Muscle layer of colon (tissue), 2 donors: ENCODE measurements around the gene DEPP1.

Experiments used
- H3K27ac ChIP-seq: one replicate; pipeline ENCODE4 v1.7.0; 2013; ENCODE audit warnings: low read depth, mild to moderate bottlenecking, low read length, moderate library complexity
- H3K27me3 ChIP-seq, 2 donors: one replicate each; pipeline ENCODE4 v1.7.0; 2013; ENCODE audit warnings: low read length in 2 of 2, mild to moderate bottlenecking in 2 of 2; ENCODE audit not compliant: insufficient read depth in 2 of 2, control insufficient read depth in 1 of 2
- H3K36me3 ChIP-seq: one replicate; pipeline ENCODE4 v1.7.0; 2013; ENCODE audit warnings: mild to moderate bottlenecking, low read length; ENCODE audit not compliant: insufficient read depth
- H3K4me1 ChIP-seq: one replicate; pipeline ENCODE4 v1.7.0; 2013; ENCODE audit warnings: mild to moderate bottlenecking, low read length; ENCODE audit not compliant: insufficient read depth
- H3K4me3 ChIP-seq, 2 donors: one replicate each; pipeline ENCODE4 v1.7.0; 2013; ENCODE audit warnings: low read length in 2 of 2, low read depth in 1 of 2, mild to moderate bottlenecking in 1 of 2, moderate library complexity in 1 of 2
- H3K9ac ChIP-seq: one replicate; pipeline ENCODE4 v1.7.0; 2013; ENCODE audit warnings: low read length
- H3K9me3 ChIP-seq: one replicate; pipeline ENCODE4 v1.7.0; 2013; ENCODE audit warnings: mild to moderate bottlenecking, low read length
- donor health status: abdominal sarcoma.
- donor health status: Adenocarcinoma of cecum.

Gene DEPP1

DNA sequence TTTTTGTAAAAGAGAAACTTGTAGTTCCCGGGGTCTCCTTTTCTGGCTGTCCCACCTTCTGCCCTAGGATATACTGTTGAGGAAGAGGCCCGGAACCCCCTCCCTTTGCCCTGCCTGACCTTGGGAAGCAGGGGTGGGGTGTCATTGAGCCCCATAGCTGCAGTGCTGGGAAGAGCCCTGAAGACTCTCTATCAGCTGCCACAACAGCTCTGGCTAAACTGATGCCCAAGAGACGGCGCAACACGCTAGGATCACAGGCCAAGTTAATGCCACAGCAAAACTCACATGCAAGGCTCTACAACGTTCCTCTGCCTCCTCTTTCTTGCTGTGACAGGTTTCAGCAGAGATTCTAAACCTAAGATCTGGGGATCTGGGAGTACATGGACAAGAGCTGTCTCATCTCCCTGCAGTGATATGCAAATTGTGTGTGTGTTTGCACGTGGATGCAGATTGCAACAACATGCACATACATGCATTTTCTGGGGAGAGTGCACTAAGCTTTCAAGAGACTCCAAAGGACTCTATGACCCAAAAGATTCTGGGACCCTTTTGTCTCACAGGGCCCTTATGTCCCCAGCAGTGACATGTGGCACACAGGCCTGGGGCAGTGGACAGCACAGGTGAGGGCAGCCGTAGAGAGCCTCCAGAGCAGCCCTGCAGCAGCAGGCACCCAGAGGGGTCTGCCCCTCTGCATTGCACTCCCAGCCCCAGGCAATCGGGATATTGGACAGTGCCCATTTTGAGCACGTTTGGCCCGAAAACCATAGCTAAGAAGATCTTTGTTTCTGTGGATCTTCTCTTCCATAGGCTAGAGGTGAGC is 16.5 kb downstream of the DEPP1 start:
- H3K9ac ChIP-seq, result no peak overlapping the region
- H3K9me3 ChIP-seq, result no peaks in the 10 kb centered on the region
- H3K27ac ChIP-seq, result no peak overlapping the region
- no peaks in the 10 kb centered on the region for H3K36me3 ChIP-seq
- peaks cover 60% of the 10 kb centered on the region for H3K4me1 ChIP-seq
- no peak overlapping the region for H3K4me3 ChIP-seq
- H3K27me3 ChIP-seq, result no peaks in the 10 kb centered on the region

DNA sequence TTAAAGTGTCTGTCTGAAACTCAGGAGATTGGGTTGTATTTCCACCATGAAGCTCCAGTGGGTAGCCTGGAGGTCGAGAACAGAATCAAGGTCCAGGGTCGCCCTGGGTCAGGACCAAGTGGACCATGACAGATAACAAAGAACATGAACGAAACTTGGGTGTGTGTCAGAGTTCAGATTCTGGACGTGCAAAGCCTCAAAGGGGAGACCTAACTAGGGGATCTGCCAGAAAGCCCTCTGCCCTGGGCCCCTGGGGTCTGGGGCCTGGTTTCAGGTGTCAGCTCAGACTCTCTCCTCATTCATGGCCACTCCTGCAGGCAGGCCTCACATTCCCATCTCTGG is 17.4 kb downstream of the DEPP1 start:
- no peak overlapping the region for H3K27ac ChIP-seq
- H3K9me3 ChIP-seq, result no peaks in the 10 kb centered on the region
- peaks cover 5% of the 10 kb centered on the region for H3K36me3 ChIP-seq
- H3K27me3 ChIP-seq, result no peaks in the 10 kb centered on the region
- peak overlapping the region in 1 of 2 donors; percentile 75 for H3K4me3 ChIP-seq
- peaks cover 53% of the 10 kb centered on the region for H3K4me1 ChIP-seq
- no peak overlapping the region for H3K9ac ChIP-seq

DNA sequence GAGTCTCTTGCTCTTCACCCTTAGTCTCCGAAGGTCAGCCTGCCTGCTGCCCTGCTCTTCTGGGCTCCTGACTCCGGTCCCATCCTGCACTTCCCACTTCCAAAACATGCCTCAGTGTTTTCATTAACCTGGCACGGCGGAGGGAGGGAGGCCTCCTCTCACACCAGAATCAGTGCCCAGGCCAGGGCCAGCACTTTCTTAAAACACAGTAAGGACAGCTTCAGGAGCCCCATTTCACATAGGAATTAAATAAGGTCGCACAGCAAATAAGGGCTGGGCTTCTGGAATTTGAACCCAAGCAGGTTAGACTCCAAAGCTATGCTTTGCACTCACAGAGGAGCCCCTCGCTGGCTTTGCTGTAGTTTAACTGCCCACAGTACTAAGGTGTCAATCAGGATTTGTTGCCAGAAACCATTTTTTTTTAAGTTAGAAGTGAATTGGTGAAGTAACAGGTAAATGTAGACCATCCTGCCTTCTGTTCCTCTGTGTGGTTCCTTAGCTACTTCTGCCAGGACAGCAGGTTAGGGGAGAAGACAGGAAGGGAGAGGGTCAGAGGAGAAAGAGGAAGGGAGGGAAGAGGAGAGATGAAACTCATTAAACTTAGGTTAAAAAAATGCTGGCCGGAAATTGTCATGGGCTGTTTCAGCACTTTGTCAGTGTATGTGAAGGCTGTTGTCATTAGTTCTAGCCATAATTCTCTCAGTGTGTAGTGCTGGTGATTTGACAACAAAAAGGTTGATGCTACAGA is 18.0 kb downstream of the DEPP1 start:
- Histone ChIP-seq H3K27me3 (no peaks in the 10 kb centered on the region), H3K4me3 (peak overlapping the region in 1 of 2 donors; percentile 75), H3K9me3 (no peaks in the 10 kb centered on the region), H3K36me3 (peaks cover 9% of the 10 kb centered on the region), H3K4me1 (peaks cover 51% of the 10 kb centered on the region), H3K9ac (peak overlapping the region; percentile 3), H3K27ac (peak overlapping the region; percentile 66)

DNA sequence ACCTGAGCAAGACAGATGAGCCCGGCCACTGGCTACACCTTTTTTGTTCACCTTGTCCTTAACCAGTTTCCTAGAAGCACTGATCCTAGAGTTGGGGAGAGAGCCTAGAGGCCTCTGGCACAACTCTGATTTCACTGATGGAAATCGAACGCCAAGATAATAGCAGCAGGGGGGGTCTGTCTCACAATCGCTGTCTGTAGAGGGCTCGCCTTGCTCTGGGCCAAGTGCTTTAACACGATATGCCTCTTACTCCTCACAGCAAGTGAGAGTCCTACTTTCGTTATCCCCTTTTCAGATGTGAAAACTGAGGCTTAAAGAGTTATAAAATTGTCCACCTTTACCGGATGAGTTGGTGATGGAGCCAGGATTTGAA is 18.5 kb downstream of the DEPP1 start:
- peaks cover 51% of the 10 kb centered on the region for H3K4me1 ChIP-seq
- H3K4me3 ChIP-seq, result peak overlapping the region; percentile 75 to 81
- no peaks in the 10 kb centered on the region for H3K9me3 ChIP-seq
- peak overlapping the region; percentile 3 for H3K9ac ChIP-seq
- H3K27me3 ChIP-seq, result no peaks in the 10 kb centered on the region
- H3K36me3 ChIP-seq, result peaks cover 9% of the 10 kb centered on the region
- peak overlapping the region; percentile 66 for H3K27ac ChIP-seq

DNA sequence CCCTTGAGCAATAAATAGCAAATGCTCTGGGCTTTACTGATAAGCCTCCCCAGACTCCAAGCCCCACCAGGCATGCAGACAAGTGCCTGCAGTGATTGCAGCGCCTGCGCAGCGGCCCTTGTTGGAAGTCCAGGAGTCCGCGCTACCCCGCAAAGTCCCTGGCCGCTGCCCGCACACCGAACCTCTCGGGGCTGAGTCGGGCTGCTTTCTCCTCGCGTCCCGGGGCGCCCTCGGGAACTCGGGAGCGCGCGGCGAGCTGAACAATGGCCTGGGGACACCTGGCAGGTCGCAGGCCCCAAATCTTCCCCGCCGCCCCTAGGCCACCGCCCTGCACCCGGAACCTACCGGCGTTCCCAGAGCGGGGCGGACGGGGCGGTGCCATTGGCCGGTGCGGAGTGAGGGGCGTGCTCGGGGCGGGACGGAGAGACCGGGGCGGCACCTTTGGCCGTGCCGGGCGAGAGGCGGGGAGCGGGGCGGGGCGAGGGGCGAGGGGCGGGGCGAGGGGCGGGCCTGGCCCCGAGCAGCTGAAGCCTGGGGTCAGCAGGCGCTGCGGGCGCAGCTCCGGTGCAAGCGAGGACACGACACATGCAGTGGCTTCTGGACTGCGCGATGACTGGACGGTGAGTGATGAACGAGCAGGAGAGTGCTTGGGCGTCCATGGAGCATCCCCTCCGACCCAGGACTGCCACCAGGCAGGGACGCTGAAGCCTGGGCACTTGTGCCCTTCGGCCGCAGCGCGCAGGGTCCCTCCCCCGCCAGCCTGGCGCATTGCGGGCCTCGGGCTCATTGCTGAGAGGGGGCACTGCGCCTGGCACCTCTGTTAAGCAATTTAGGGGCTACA is 19.1 kb downstream of the DEPP1 start, which contains the start of gene RASSF4:
RASSF4 (plus strand) TSS at position 556 of the 841 bp plus-strand sequence. CDS start 10,401 bp downstream, outside the sequence.
- peaks cover 46% of the 10 kb centered on the region for H3K4me1 ChIP-seq
- H3K27me3 ChIP-seq, result no peaks in the 10 kb centered on the region
- peak within 1 kb of the TSS; percentile 96 for H3K27ac ChIP-seq
- peak within 1 kb of the TSS; percentile 62 for H3K9ac ChIP-seq
- H3K9me3 ChIP-seq, result no peaks in the 10 kb centered on the region
- H3K36me3 ChIP-seq, result peaks cover 9% of the 10 kb centered on the region
- peak within 1 kb of the TSS; percentile 81 to 86 for H3K4me3 ChIP-seq

DNA sequence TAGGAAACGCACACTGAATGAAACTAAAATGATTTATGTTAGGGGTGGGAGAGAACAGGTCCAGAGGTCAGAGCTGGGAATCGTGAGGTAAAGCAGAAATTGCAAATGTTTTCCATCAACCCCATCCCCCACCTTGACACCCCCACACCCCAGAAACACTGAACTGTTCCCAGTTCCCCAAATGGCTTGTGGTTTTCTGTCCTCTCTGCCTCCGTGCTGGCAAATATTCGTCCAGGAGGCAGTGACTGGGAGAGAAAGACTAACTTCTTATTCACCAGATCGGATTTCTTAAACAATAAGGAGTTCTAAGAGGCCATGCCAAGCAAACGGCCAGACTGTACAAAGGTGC is 19.7 kb downstream of the DEPP1 start:
- Histone ChIP-seq H3K4me1 (peaks cover 40% of the 10 kb centered on the region), H3K27ac (peak overlapping the region; percentile 96), H3K36me3 (peaks cover 9% of the 10 kb centered on the region), H3K9me3 (no peaks in the 10 kb centered on the region), H3K4me3 (peak overlapping the region; percentile 81 to 86), H3K9ac (peak overlapping the region; percentile 62), H3K27me3 (no peaks in the 10 kb centered on the region)

DNA sequence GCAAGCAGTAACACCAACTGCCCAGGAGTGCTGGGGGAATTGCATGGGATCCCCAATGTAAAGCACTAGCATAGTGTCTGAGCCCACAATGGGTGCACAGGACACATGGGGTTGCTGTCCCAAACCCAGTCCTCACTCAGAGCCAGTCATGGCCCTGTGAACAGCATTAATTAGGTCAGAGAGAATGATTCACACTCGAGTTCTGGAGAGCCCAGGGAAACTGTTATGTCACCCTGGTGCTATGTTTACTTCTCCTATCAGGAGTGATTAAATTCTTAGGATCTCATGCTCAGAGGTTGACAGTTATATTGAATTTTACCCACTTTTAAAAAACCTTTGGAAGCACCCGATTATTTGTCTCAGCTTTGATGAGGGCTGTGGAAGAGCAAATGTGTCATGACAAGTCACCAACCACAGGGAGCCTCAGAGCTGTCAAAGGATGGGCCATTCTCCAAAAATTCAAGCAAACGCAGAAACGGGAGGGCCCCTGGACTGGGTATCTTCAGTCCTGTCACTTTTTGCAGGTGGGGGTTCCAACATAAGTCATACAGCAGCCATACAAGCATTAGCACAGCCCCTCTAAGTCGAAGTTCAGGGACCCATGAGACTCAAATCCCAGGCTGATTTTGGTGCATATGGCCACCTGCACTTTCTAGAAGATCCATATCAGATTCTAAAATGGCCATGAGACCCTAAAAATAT is 20.3 kb downstream of the DEPP1 start:
- H3K4me3 ChIP-seq, result peak overlapping the region; percentile 81 to 86
- H3K9me3 ChIP-seq, result no peaks in the 10 kb centered on the region
- peak overlapping the region; percentile 62 for H3K9ac ChIP-seq

DNA sequence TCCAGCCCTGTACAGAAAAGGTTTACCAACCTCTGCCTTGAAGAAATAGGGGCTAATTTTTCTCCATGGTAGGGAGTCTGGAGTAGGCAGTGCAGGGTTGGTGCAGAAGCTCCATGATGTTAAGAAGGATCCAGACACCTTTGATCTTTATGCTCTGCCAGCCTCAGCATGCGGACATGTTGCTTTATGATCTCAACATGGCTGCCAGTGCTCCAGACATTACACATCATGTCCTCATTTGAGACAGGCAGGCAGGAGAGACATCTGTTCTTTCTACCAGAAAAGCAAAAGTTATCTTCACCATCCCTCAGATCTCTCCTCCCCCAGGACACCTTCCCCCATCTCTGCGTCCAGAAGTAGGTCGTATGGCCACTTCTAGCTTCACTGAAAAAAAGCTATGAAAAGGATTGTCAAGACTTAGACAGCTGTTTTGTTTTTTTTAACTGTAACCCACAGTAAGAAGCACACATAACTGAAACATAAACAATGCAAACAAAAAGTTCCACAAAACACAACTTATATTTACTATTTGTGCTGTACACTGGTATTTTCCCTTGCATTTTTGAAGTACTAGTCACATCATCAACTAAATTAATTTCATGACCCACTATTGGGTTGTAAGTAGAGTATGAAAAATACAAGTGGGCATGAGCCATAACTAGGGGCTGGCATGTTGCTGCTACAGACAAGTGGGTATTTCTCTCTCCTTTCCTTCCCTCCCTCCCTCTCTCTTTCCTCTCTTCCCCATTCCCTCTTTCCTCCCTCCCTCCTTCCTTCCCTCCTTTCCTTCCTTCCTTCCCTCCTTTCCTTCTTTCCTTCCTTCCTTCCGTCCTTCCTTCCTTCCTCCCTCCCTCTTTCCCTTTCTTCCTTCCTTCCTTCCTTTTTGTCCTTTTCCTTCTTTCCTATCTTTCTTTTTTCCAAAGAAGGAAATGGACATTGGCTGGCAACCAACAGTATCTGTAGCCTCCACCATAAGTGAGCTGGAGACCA is 21.6 kb downstream of the DEPP1 start:
- Histone ChIP-seq H3K4me3 (peak overlapping the region in 1 of 2 donors; percentile 17), H3K27me3 (no peaks in the 10 kb centered on the region), H3K9me3 (no peaks in the 10 kb centered on the region), H3K27ac (no peak overlapping the region), H3K9ac (no peak overlapping the region), H3K36me3 (peaks cover 9% of the 10 kb centered on the region), H3K4me1 (peaks cover 29% of the 10 kb centered on the region)

More for the DNA sequence above, 20.3 kb downstream of the DEPP1 start:
- H3K27ac ChIP-seq, result peak overlapping the region; percentile 96
- H3K4me1 ChIP-seq, result peaks cover 35% of the 10 kb centered on the region
- no peaks in the 10 kb centered on the region for H3K27me3 ChIP-seq
- H3K36me3 ChIP-seq, result peaks cover 9% of the 10 kb centered on the region

DNA sequence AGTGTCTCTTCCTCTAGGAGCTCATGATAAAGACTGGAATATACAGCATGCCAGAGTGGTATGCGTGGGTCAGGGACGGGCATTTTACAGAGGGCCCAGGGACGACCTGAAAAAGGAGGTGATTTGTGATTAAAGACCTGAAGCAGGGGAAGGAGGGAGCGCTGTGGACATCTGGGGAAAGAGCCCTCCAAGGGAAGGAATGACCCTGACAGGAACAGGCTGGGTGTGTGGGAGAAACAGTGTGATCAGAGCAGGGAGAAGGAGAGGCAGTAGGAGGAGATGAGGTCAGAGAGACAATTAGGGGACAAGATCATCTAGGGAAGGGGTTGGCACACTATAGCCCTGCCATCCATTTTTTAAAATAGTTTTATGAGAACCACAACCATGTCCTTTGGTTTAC is 22.4 kb downstream of the DEPP1 start:
- Histone ChIP-seq H3K27me3 (no peaks in the 10 kb centered on the region), H3K36me3 (peaks cover 9% of the 10 kb centered on the region), H3K9ac (no peak overlapping the region), H3K4me3 (peak overlapping the region in 1 of 2 donors; percentile 1), H3K27ac (no peak overlapping the region), H3K4me1 (peaks cover 29% of the 10 kb centered on the region), H3K9me3 (no peaks in the 10 kb centered on the region)
